ENCODE results near the gene GARIN5B.

GARIN5B gene

GRCh38 chr19:55383279-55384130 lies 20.4 kb upstream of the GARIN5B start:
- POLR2A ChIA-PET = interaction anchor here (0.7 to 1.9 kb wide), 6 partner anchors 10 to 129 kb away, joined by 3 to 13 read pairs (median 3); partner anchors contain the start of genes KMT5C and UBE2S
- CTCF ChIA-PET = interaction anchor here (0.9 to 3.1 kb wide), 14 partner anchors 16 to 295 kb away, joined by 3 to 19 read pairs (median 4); partner anchors contain the start of genes KMT5C and UBE2S
- TF ChIP-seq, protein P1, sequence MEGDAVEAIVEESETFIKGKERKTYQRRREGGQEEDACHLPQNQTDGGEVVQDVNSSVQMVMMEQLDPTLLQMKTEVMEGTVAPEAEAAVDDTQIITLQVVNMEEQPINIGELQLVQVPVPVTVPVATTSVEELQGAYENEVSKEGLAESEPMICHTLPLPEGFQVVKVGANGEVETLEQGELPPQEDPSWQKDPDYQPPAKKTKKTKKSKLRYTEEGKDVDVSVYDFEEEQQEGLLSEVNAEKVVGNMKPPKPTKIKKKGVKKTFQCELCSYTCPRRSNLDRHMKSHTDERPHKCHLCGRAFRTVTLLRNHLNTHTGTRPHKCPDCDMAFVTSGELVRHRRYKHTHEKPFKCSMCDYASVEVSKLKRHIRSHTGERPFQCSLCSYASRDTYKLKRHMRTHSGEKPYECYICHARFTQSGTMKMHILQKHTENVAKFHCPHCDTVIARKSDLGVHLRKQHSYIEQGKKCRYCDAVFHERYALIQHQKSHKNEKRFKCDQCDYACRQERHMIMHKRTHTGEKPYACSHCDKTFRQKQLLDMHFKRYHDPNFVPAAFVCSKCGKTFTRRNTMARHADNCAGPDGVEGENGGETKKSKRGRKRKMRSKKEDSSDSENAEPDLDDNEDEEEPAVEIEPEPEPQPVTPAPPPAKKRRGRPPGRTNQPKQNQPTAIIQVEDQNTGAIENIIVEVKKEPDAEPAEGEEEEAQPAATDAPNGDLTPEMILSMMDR (IDR thresholded peaks at IDR 0.05; ENCODE audit: control extremely low read depth, extremely low read depth, low read depth, missing control alignments) = peak; percentile 46
- DNase-seq (ENCODE audit: extremely low spot score) = peak; percentile 76

DNA sequence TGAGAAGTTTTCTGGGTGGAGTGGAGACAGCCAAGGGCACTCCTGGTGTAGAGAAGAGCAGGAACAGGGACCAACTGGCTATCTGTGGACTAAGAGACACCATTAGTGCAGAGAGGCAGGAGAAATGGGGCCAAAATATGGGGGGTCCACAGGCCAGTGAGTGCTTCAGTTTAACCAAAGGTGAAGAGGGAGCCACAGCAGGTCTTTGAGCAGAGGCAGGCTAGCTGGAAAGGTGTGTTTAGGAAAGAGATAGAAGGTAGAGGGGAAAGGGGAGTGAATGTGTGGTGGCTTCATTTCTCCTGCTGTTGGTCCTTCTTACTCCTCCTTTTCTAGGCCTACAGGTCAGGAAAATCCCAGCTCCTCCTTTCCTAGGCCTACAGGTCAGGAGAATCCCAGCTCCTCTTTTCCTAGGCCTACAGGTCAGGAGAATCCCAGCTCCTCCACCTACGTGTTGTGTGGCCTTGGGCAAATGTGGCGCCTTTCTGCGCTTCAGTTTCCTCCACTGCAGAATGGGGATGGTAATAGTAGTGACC lies 19.5 kb upstream of the GARIN5B start:
- POLR2A ChIA-PET = no interaction called here
- CTCF ChIA-PET = interaction anchor here (1.6 to 3.1 kb wide), 6 partner anchors 22 to 121 kb away, joined by 3 to 19 read pairs (median 8); partner anchors contain the start of genes KMT5C and UBE2S
- no peak for DNase-seq (ENCODE audit: extremely low spot score)
- TF ChIP-seq, protein P1 (IDR thresholded peaks at IDR 0.05; ENCODE audit: control extremely low read depth, extremely low read depth, low read depth, missing control alignments) = no peak

DNA sequence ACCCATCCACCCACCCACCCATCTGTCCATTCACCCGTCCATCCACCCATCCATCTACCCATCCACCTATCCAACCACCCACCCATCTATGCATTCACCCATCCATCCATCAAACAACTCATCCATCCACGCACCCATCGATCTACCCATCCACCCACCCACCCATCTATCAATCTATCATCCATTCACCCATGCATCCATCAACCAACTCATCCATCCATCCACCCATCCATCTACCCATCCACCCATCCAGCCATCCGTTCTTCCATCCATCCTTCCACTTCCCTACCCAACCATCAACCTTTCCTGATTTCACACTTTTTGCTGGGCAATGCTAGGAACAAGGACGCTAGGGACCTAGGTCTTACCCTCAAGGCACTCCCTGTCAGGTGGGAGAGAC lies 19.0 kb upstream of the GARIN5B start:
- POLR2A ChIA-PET = no interaction called here

GRCh38 chr19:55379174-55379573 lies 16.1 kb upstream of the GARIN5B start:
- DNase-seq (ENCODE audit: extremely low spot score) = no peak
- CTCF ChIA-PET = interaction anchor here (1.4 kb wide), 1 partner anchor 77 kb away, joined by 5 read pairs; no protein-coding TSS in a partner anchor
- TF ChIP-seq, protein P1 (IDR thresholded peaks at IDR 0.05; ENCODE audit: control extremely low read depth, extremely low read depth, low read depth, missing control alignments) = no peak
- POLR2A ChIA-PET = no interaction called here

More for the DNA sequence above, 19.0 kb upstream of the GARIN5B start:
- CTCF ChIA-PET = no interaction called here
- TF ChIP-seq, protein P1 (IDR thresholded peaks at IDR 0.05; ENCODE audit: control extremely low read depth, extremely low read depth, low read depth, missing control alignments) = no peak
- no peak for DNase-seq (ENCODE audit: extremely low spot score)

- CTCF ChIA-PET = no interaction called here
- TF ChIP-seq, protein P1 (IDR thresholded peaks at IDR 0.05; ENCODE audit: control extremely low read depth, extremely low read depth, low read depth, missing control alignments) = no peak
- POLR2A ChIA-PET = no interaction called here
- DNase-seq (ENCODE audit: extremely low spot score) = no peak
Observed at GRCh38 chr19:55377356-55378131, 14.5 kb upstream of the GARIN5B start.

Data from GM10248 (cell line).